Daoy (cell line): Measurements from ENCODE around the gene CUL4A. TPM values are rescaled to one million over a fixed set of nuclear protein-coding genes. Genes with fewer than 3 reads are reported as not detected.

Experiments used
- DNase-seq: peaks from one replicate; pipeline ENCODE4 v3.0.0-alpha.2; 2015; ENCODE audit warnings: low read depth
- total RNA-seq: library from RNA; depleted of rRNA; stranded (reverse); fragments of >200 nt; shearing (Covaris generic); gene quantifications from 2 replicates; pipeline ENCODE4 v1.2.3, GENCODE V29; 2014

CUL4A gene
- total RNA-seq, 1 experiment from 2014 or later: 75.0 TPM

GRCh38 chr13:113207890-113208420 lies 1.5 kb upstream of the CUL4A start:
- peak; percentile 42 for DNase-seq

GRCh38 chr13:113208421-113209335 lies 735 bp upstream of the CUL4A start, which contains the start of gene PCID2:
PCID2 (minus strand) TSS chr13:113208669; CDS start chr13:113208634, 35 bp downstream.
- DNase-seq: peak; percentile 92

GRCh38 chr13:113209759-113210421 lies 477 bp downstream of the CUL4A start:
- peak; percentile 33 for DNase-seq

- no peak for DNase-seq
Observed at GRCh38 chr13:113210833-113211232, 1.4 kb downstream of the CUL4A start.

- no peak for DNase-seq
Observed at GRCh38 chr13:113211774-113212173, 2.4 kb downstream of the CUL4A start.

GRCh38 chr13:113216254-113217048 lies 7.0 kb downstream of the CUL4A start:
- peak; percentile 64 for DNase-seq

GRCh38 chr13:113218586-113218985 lies 9.2 kb downstream of the CUL4A start:
- no peak for DNase-seq

- no peak for DNase-seq
Observed at GRCh38 chr13:113219256-113219940, 10.0 kb downstream of the CUL4A start.

- no peak for DNase-seq
Observed at GRCh38 chr13:113220141-113220598, 10.8 kb downstream of the CUL4A start.

GRCh38 chr13:113220877-113221276 lies 11.5 kb downstream of the CUL4A start:
- peak; percentile 14 for DNase-seq

- no peak for DNase-seq
Observed at GRCh38 chr13:113223070-113223469, 13.7 kb downstream of the CUL4A start.

- no peak for DNase-seq
Observed at GRCh38 chr13:113224486-113224885, 15.1 kb downstream of the CUL4A start.

- no peak for DNase-seq
Observed at GRCh38 chr13:113225515-113225914, 16.1 kb downstream of the CUL4A start.

- DNase-seq: no peak
Observed at GRCh38 chr13:113226873-113227450, 17.5 kb downstream of the CUL4A start.

- DNase-seq: no peak
Observed at GRCh38 chr13:113229161-113229560, 19.7 kb downstream of the CUL4A start.

- no peak for DNase-seq
Observed at GRCh38 chr13:113229791-113230190, 20.4 kb downstream of the CUL4A start.

GRCh38 chr13:113231306-113232207 lies 22.1 kb downstream of the CUL4A start:
- no peak for DNase-seq

GRCh38 chr13:113232208-113233003 lies 23.0 kb downstream of the CUL4A start:
- DNase-seq: no peak

- no peak for DNase-seq
Observed at GRCh38 chr13:113233101-113233500, 23.7 kb downstream of the CUL4A start.
